Loucy (cell line): ENCODE measurements around the gene CFAP68.

ENCODE experiments used
- H2AFZ ChIP-seq: fragments of 200-600 bp; sonication (generic); 2 replicates; pipeline ENCODE4 v1.6.0; 2016; ENCODE audit warnings: antibody characterized with exemption, mild to moderate bottlenecking, low read length, moderate library complexity
- H3F3A ChIP-seq: fragments of 200-600 bp; 2 replicates; pipeline ENCODE4 v1.6.0; 2016; ENCODE audit warnings: antibody characterized with exemption, low read depth, mild to moderate bottlenecking
- H3K27me3 ChIP-seq: fragments of 200-600 bp; sonication (generic); 2 replicates; pipeline ENCODE4 v1.6.1; 2014; ENCODE audit warnings: low read length, mild to moderate bottlenecking; ENCODE audit not compliant: insufficient read depth, poor library complexity, severe bottlenecking
- H3K36me3 ChIP-seq: fragments of 200-600 bp; sonication (generic); 2 replicates; pipeline ENCODE4 v1.6.1; 2016; ENCODE audit warnings: low read length; ENCODE audit not compliant: insufficient read depth
- H3K4me1 ChIP-seq: fragments of 200-600 bp; sonication (generic); 2 replicates; pipeline ENCODE4 v1.5.1; 2014; ENCODE audit warnings: low read length, mild to moderate bottlenecking; ENCODE audit not compliant: insufficient read depth, poor library complexity, severe bottlenecking
- H3K4me2 ChIP-seq: fragments of 200-600 bp; sonication (generic); 2 replicates; pipeline ENCODE4 v1.6.0; 2014; ENCODE audit warnings: antibody characterized with exemption, low read length, low read depth, mild to moderate bottlenecking; ENCODE audit not compliant: poor library complexity, severe bottlenecking
- H3K4me3 ChIP-seq: fragments of 200-600 bp; sonication (generic); 2 replicates; pipeline ENCODE4 v1.5.1; 2014; ENCODE audit warnings: low read length, mild to moderate bottlenecking, mixed read lengths; ENCODE audit not compliant: poor library complexity, severe bottlenecking
- H3K79me2 ChIP-seq: fragments of 200-600 bp; sonication (generic); 2 replicates; pipeline ENCODE4 v1.6.1; 2014; ENCODE audit warnings: low read length; ENCODE audit not compliant: insufficient read depth
- H3K9ac ChIP-seq: fragments of 200-600 bp; sonication (generic); 2 replicates; pipeline ENCODE4 v1.6.0; 2014; ENCODE audit warnings: mild to moderate bottlenecking, low read depth, low read length, moderate library complexity; ENCODE audit not compliant: poor library complexity, severe bottlenecking
- H3K9me2 ChIP-seq: fragments of 200-600 bp; sonication (generic); replicated peaks from 2 replicates; pipeline ENCODE4 v1.6.1; 2016; ENCODE audit warnings: low read depth, low read length, mixed read lengths
- H3K9me3 ChIP-seq: fragments of 200-600 bp; sonication (generic); 2 replicates; pipeline ENCODE4 v1.6.1; 2014; ENCODE audit warnings: mild to moderate bottlenecking, antibody characterized with exemption, low read length, low read depth; ENCODE audit not compliant: insufficient read depth
- H4K20me1 ChIP-seq: fragments of 200-600 bp; sonication (generic); 2 replicates; pipeline ENCODE4 v1.6.0; 2014; ENCODE audit warnings: antibody characterized with exemption, low read length, mild to moderate bottlenecking; ENCODE audit not compliant: insufficient read depth, poor library complexity, severe bottlenecking
- EZH2phosphoT487 ChIP-seq: fragments of 200-600 bp; IDR thresholded peaks from 2 replicates; pipeline ENCODE4 v1.6.1; 2018; ENCODE audit warnings: antibody characterized with exemption, mild to moderate bottlenecking, moderate library complexity, borderline replicate concordance
- TF ChIP-seq, protein P1 (sequence below): fragments of 200-600 bp; sonication (generic); conservative IDR thresholded peaks from 2 replicates; pipeline ENCODE4 v1.5.1; 2014; ENCODE audit warnings: mild to moderate bottlenecking, antibody characterized with exemption, low read length

CFAP68 gene

GRCh38 chr11:111870522-111870885, 8.8 kb upstream of the CFAP68 start:
- Histone ChIP-seq H3K4me1 (peaks cover 26% of the 10 kb centered on the region), H3F3A (peaks cover 3% of the 10 kb centered on the region; the same call in 1 of the 2 replicates), H2AFZ (peak overlapping the region; percentile 99), H3K79me2 (peaks cover 24% of the 10 kb centered on the region; the same call in 1 of the 2 replicates), H3K9me3 (no peaks in the 10 kb centered on the region), H3K9me2 (no peaks in the 10 kb centered on the region), H3K9ac (peak overlapping the region; percentile 80), H4K20me1 (peaks cover 5% of the 10 kb centered on the region), H3K27me3 (no peaks in the 10 kb centered on the region), H3K4me2 (peak overlapping the region; percentile 94), H3K4me3 (peak overlapping the region; percentile 93), H3K36me3 (peaks cover 6% of the 10 kb centered on the region; the same call in 1 of the 2 replicates)
- TF ChIP-seq, protein P1, sequence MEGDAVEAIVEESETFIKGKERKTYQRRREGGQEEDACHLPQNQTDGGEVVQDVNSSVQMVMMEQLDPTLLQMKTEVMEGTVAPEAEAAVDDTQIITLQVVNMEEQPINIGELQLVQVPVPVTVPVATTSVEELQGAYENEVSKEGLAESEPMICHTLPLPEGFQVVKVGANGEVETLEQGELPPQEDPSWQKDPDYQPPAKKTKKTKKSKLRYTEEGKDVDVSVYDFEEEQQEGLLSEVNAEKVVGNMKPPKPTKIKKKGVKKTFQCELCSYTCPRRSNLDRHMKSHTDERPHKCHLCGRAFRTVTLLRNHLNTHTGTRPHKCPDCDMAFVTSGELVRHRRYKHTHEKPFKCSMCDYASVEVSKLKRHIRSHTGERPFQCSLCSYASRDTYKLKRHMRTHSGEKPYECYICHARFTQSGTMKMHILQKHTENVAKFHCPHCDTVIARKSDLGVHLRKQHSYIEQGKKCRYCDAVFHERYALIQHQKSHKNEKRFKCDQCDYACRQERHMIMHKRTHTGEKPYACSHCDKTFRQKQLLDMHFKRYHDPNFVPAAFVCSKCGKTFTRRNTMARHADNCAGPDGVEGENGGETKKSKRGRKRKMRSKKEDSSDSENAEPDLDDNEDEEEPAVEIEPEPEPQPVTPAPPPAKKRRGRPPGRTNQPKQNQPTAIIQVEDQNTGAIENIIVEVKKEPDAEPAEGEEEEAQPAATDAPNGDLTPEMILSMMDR, result no peak
- TF ChIP-seq EZH2phosphoT487, result no peak

- no peak for TF ChIP-seq EZH2phosphoT487
- TF ChIP-seq, protein P1, result peak; percentile 27; the same call in 1 of the 2 replicates
- H3K4me3 ChIP-seq, result peak within 1 kb of the TSS; percentile 93
- peaks cover 3% of the 10 kb centered on the region; the same call in 1 of the 2 replicates for H3F3A ChIP-seq
- H3K9me3 ChIP-seq, result no peaks in the 10 kb centered on the region
- no peaks in the 10 kb centered on the region for H3K27me3 ChIP-seq
- H3K4me1 ChIP-seq, result peaks cover 25% of the 10 kb centered on the region
- H3K9ac ChIP-seq, result peak within 1 kb of the TSS; percentile 80
- peaks cover 5% of the 10 kb centered on the region for H4K20me1 ChIP-seq
- H3K79me2 ChIP-seq, result peaks cover 24% of the 10 kb centered on the region; the same call in 1 of the 2 replicates
- peak within 1 kb of the TSS; percentile 99 for H2AFZ ChIP-seq
- H3K36me3 ChIP-seq, result peaks cover 5% of the 10 kb centered on the region; the same call in 1 of the 2 replicates
- no peaks in the 10 kb centered on the region for H3K9me2 ChIP-seq
- peak within 1 kb of the TSS; percentile 94 for H3K4me2 ChIP-seq
Measured at GRCh38 chr11:111870886-111871692, 8.3 kb upstream of the CFAP68 start, which contains the start of gene ALG9. TSS of gene ALG9 (minus strand) at chr11:111871581. CDS start at chr11:111871482, 99 bp downstream.

- Histone ChIP-seq H3K9me2 (no peaks in the 10 kb centered on the region), H3K4me3 (peak overlapping the region; percentile 93), H3K9ac (peak overlapping the region; percentile 80), H3F3A (peaks cover 3% of the 10 kb centered on the region; the same call in 1 of the 2 replicates), H4K20me1 (peaks cover 5% of the 10 kb centered on the region), H3K4me1 (peaks cover 25% of the 10 kb centered on the region), H2AFZ (peak overlapping the region; percentile 99), H3K4me2 (peak overlapping the region; percentile 94), H3K36me3 (no peaks in the 10 kb centered on the region), H3K79me2 (peaks cover 24% of the 10 kb centered on the region; the same call in 1 of the 2 replicates), H3K9me3 (no peaks in the 10 kb centered on the region), H3K27me3 (no peaks in the 10 kb centered on the region)
- no peak for TF ChIP-seq EZH2phosphoT487
- TF ChIP-seq, protein P1, result no peak
Measured at GRCh38 chr11:111871693-111872161, 7.6 kb upstream of the CFAP68 start.
